Superior temporal gyrus (tissue), 1 donor: ENCODE data around the gene CRHR1.
"Not testable (repeated sequence)": the region's sequence is repeated elsewhere in the genome, so short reads cannot be mapped to it uniquely, and the experiment has no call there.

ENCODE experiments used
- DNase-seq: peaks from one replicate; pipeline ENCODE4 v3.0.0-alpha.2; 2016; ENCODE audit errors: extremely low spot score

The CRHR1 gene

DNA sequence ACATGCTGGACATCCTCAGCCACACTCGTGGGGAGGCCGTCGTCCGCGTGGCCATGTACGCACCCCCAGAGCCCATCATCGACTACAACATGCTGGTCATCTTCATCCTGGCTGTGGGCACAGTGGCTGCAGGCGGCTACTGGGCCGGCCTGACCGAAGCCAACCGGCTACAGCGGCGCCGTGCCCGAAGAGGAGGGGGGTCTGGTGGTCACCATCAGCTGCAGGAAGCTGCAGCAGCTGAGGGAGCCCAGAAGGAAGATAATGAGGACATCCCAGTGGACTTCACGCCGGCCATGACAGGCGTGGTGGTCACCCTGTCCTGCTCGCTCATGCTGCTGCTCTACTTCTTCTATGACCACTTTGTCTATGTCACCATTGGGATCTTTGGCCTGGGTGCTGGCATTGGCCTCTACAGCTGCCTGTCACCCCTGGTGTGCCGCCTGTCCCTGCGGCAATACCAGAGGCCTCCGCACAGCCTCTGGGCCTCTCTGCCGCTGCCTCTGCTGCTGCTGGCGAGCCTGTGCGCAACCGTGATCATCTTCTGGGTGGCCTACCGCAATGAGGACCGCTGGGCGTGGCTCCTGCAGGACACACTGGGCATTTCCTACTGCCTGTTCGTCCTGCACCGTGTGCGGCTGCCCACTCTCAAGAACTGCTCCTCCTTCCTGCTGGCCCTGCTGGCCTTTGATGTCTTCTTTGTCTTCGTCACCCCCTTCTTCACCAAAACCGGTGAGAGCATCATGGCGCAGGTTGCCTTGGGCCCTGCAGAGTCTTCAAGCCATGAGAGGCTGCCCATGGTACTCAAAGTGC lies 61.5 kb downstream of the CRHR1 start:
- DNase-seq = no peak

DNA sequence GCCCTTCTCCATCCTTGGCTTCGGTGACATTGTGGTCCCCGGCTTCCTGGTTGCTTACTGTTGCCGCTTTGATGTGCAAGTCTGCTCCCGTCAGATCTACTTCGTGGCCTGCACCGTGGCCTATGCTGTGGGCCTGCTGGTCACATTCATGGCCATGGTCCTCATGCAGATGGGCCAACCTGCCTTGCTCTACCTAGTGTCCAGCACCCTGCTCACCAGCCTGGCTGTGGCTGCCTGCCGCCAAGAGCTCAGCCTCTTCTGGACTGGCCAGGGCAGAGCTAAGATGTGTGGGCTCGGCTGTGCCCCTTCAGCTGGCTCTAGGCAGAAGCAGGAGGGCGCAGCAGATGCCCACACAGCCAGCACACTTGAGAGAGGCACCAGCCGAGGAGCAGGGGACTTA lies 62.1 kb downstream of the CRHR1 start:
- no peak for DNase-seq

DNA sequence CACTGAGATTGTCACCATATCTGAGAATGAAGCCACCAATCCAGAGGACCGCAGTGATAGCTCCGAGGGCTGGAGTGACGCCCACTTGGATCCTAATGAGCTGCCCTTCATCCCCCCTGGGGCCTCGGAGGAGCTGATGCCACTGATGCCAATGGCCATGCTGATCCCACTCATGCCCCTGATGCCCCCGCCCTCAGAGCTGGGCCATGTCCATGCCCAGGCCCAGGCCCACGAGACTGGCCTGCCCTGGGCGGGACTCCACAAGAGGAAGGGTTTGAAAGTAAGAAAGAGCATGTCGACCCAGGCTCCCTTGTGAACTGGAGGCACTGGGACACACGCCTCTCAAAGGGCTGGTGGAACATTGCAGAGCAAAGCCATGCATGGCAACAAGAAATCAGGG lies 62.5 kb downstream of the CRHR1 start:
- DNase-seq = no peak

DNA sequence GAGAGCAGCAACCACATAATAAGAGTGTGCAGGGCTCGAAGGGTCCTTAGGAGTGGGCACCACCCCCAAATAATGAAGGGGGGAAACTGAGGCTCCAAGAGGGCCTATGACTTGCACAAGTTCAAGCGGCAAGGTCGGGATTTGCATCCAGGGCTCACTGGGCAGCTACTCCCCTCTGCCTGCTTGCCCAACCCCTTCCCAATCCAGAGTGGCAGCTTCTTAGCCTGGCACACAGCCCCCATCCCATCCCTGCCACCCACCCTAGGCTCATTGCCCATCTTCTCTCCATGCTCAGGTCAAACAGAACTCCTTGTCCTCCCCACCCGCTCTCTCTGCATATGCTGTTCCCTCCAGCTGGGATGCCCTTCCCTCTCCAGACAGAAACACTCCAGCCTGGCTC lies 63.0 kb downstream of the CRHR1 start:
- no peak for DNase-seq

DNA sequence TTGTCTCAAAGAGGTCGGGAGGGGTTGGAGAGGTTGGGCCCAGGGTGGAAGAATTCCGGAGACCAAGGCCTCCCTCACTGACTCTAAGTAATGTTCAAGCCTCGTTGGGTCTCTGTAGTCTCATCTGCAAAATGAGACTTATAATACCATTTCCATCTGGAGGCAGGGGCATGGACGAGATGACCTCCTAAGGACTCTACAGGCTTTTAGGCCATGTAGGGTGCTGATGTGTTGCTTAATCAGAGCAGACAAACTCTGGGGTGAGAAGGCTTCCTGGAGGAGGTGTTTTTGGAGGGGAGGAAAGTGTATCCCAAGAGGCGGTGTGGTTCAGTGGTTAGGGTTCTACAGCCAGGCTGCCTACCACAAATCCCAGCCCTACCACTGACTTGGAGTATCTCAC lies 63.6 kb downstream of the CRHR1 start:
- DNase-seq = no peak

DNA sequence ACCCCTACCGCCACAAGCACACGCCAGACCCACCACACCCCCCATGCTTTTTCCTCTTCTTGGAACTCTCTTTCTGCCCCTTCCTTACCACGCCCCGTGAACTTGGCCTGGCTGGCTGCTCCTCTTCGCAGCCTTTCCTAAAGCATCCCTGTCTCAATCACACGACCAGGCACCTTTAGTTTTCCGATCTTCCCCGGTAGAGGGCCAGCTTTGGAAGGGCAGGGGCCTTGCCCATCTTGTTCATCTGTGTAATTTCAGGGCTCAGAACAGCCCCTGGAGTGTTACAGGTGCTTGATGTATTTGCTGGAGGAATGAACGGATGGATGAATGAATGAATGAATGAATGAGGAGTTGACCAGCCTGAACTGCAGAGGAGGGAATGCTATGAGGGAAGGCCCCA lies 64.3 kb downstream of the CRHR1 start:
- DNase-seq = no peak

DNA sequence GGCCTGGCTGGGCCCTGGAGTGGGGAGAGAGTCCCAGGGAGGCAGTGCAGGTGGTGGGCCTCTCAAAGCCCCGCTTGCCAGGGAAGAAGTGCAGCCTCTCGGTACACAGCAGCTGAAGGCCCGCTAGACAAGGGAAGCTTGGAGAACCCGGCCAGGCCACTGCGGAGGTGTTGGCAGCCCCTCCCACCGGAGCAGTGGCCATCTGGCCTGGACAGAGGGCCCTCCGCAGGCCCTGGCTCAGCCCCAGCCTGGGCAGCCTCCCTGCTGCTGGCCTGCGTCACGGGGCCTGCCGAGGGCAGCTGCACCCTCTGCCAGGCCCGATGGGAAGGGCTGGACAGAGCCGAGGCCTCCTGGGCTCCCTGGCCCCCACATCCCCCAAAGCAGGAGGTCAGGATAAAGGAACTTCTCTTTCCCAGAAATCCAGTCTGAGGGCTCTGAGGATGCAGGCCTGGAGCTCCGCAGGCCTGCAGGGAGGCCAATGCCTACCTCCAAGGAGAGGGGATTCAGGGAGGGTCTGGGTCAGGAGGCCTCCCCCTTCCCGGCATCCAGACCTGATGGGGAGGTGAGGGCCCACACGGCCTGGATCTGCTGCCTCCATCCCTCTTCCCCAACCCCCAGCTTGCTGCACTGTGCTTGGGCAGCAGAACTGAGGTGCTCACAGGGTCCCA lies 64.9 kb downstream of the CRHR1 start:
- DNase-seq = peak; percentile 76

DNA sequence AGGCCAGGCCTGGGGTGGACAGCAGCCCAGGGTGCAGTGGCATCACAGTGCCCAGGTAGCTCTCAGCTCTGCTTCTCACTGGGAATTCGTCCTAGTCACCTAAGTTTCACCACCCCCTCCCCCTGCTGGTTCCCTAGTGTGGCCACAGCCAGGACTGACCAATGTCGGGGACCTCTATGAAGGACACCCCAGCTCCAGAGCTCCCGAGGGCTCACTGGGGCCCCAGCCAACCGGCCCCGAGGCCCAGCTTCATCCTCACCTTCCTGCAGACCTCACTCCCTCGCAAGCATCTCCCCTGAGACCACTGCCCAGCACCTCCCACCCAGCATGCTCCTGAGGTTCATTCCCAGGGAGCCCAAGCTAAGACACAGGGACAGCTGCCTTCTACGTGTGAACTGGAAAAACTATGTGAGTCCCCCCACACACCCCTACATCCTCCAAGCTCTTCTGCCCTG lies 65.4 kb downstream of the CRHR1 start:
- no peak for DNase-seq

DNA sequence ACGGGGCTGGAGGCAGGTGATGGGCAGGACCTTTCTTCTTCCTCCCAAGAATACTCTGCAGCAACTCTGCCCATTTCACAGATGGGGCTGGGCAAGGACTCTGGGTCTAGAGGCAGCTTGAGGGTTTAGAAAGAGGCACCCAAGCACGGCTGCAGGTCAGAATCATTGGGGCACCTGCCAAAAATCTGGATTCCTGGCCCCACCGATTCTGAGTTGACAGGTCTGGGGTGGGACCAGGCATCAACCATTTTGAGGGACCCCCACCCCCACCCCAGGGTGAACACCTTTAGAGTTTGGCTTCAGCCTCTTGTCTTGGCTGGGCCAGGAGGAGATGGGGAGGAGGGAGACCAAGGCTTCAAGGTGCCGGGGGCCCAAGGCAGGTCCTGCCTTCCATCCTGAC lies 65.9 kb downstream of the CRHR1 start:
- no peak for DNase-seq

DNA sequence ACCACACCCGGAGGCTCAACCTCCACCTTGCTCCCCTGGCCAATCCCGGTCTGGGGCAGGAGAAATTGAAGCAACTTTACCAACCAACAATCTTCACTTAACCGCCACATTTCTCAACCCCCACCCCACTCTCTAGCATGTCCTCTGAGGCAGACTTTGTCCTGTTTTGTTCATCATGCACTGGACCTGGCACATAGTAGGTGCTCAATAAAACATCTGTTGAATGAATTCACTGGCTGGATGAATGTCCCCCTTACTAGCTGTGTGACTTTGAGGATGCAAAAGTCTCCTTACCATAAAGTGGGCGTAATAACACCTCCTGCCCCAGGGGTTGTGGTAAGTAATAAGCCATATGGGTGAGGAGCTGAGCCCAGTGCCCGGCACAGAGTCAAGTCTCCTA lies 66.3 kb downstream of the CRHR1 start:
- DNase-seq = no peak

DNA sequence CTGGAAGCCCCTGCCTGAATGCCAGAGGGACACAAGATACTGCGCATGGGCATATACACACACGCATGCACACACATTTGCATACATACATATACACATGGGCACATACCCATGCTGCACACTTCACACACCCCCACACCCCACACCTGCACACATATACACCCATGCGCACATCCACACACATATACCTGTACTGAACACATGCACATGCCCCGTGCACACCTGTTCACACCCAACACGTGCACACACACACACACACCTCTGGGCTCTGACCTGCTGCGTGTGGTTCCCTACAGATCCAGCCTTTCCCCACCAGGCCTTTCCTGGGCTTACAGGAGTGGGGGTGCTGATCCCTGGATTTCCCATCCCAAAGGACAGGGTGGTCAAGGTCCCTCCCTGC lies 66.9 kb downstream of the CRHR1 start:
- DNase-seq = no peak

DNA sequence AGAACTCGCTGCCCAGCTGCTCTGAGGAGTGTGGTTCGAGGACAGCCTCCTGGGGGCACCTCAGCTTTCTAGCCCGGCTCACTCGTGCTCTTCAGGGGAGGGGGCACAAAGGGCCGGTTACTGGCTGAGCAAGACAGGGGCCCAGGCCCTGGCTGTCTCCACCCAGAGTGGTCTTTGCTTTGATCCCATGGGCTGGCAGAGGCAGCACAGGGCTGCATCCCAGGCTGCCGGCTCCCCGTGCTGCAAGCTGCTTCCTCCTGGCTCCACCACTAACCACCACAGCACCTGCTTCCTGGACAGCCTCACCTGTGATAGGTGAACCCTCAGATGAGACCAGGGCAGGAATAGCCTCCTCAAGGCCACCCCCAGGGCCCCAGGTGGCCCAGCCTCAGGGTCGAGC lies 67.3 kb downstream of the CRHR1 start:
- DNase-seq = no peak

DNA sequence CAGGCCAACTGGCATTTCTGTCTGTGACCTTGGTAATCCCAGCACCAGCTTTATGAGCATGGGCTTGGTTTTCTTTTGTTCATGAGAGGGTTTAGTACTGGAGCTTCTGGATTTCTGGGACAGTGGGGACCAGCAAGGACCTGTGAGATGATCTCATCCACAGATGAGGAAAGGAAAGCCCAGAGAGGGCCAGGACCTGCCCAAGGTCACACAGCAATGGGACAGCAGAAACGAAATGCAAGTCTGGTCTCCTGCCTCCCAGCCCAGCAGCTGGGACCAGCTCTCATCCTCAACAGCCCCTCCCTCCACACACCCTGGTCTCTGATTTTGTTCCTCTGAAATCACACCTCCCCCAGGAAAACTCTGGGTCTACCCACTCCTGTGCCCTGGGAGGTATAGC lies 67.8 kb downstream of the CRHR1 start:
- DNase-seq = no peak

DNA sequence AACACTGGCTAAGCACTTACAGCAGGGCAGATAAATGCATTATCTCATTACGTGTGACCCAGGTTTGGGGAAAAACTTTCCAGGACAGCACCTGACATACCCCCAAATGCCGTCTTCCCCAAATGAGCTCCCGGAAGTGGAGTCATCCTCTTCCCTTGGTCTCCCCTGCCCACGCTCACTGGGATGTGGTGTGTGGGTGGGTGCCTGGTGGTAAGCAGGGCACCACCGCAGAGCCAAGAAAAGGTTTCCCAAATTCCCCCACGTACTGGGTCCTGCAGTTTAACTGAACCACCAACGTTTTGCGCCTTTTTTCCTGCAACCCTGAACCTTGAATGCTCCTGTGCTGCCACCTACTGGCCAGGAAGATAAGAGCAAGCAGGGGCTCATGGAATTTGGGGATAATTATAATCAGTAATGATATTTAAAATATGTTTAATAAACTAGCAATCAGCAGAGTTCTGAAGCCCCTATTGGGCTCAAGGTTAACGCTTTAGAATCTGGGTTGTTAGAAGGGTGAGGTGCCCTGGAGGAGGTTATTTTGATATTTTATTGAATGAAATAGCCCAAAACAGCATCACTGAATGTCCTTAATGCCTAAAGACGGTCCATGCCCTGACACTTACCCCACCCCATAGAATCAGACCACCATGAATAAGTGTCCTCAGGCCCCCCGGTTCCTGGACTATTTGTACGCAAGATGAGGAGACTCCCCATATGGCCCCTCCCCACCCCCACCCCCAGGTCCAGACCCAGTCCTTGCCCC lies 68.6 kb downstream of the CRHR1 start:
- DNase-seq = peak; percentile 90

DNA sequence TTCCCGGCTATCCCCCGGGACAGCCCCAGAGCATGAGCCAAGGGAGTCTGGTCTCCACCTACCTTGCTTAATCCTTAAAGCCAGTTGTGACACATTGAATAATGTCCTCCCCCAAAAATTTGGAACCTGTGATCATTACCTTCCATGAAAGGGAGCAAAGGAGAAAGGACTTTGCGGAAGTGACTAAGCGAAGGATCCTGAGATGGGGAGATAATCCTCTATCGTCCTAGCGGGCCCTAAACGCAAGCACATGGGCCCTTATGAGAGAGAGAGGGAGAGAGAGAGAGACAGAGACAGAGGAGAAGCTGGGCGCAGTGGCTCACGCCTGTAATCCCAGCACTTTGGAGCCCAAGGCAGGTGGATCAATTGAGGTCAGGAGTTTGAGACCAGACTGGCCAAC lies 70.1 kb downstream of the CRHR1 start:
- DNase-seq = no peak

DNA sequence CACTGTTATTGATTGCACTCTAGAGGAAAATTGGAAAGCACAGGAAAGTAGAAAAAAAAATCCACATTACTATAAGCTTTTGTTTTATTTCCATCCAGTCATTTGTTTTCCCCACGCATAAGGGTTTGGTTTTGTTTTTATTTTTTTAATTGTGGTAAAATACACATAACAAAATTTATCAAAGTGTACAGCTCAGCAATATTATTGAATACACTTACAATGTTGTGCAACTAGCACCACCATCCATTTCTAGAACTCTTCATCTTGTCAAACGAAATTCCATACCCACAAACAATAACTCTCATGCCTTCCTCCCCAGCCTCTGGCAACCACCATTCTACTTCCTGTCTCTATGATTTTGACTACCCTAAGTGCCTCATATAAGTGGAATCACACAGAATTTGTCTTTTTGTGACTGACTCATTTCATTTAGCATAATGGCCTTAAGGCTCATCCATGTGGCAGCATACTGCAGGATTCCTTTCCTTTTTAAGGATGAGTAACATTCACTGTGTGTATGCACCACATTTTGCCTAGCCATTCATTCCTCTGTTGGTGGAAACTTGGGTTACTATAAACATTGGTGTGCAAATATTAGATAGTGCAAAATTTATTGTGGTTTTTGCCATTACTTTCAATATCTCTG lies 71.7 kb downstream of the CRHR1 start:
- no peak for DNase-seq

DNA sequence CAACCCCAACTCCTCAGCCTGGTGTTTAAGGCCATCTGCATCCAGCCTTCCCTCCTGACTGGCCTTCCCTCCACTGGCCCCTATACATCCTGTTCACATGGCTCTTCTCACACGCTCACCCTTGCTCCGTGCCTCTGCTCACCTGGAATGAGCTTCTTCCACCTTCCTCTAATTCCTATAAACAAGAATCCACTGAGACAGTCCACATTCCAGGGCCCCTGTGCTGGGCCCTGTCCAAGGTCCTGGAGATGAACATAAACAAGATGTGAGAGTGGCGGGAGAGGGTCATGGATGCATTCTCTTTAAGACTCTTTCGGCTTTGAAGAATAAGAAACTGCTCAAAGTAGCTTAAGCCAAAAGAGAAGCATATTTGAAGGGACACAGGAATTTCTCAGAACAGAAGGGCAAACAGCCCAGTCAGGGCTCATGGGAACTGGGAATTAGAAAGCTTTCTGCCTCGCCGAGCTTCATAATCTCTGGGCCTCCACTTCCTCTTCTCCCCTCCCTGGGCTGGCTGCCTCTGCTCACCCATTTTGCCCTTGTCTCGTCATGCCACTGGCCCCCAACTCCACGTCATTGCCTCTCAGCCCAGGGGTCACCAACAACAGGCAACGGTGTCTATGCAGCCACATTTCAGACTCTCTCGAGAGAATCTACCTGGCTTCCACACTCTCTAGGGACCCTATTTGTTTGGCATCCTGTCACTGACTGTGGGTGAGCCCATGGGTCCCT lies 74.0 kb downstream of the CRHR1 start:
- no peak for DNase-seq

DNA sequence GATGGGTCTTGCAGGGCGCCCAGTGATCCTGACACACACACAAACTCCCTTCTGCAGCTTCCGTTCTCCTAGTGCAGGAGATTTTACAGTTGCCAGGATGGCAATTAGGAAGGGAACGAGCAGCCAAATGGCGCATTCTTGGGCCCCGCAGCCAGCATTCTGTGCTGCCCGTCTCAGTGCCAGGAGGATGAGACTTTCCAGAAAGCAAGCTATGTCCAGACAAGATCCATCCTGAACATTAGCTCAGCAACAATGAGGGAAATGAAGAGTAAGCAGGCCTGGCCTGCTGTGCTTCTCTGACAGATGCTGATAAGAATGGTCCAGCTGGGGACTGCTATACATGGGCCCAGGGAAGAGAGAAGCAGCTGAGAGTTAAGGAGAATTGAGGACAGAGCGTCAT lies 77.0 kb downstream of the CRHR1 start:
- DNase-seq = peak; percentile 22

DNA sequence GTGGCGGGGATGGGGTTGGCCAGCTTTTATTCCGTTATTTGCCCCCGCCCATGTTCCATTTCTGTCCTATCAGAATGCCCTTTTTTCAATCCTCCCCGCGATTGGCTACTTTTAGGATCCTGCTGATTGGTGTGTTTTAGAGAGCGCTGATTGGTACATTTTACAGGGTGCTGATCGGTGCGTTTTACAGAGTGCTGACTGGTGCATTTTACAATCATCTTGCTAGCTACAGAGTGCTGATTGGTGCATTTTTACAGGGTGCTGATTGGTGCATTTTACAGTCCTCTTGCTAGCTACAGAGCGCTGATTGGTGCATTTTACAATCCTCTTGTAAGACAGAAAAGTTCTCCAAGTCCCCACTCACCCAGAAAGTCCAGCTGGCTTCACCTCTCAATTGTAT lies 78.0 kb downstream of the CRHR1 start:
- not testable (repeated sequence) for DNase-seq

DNA sequence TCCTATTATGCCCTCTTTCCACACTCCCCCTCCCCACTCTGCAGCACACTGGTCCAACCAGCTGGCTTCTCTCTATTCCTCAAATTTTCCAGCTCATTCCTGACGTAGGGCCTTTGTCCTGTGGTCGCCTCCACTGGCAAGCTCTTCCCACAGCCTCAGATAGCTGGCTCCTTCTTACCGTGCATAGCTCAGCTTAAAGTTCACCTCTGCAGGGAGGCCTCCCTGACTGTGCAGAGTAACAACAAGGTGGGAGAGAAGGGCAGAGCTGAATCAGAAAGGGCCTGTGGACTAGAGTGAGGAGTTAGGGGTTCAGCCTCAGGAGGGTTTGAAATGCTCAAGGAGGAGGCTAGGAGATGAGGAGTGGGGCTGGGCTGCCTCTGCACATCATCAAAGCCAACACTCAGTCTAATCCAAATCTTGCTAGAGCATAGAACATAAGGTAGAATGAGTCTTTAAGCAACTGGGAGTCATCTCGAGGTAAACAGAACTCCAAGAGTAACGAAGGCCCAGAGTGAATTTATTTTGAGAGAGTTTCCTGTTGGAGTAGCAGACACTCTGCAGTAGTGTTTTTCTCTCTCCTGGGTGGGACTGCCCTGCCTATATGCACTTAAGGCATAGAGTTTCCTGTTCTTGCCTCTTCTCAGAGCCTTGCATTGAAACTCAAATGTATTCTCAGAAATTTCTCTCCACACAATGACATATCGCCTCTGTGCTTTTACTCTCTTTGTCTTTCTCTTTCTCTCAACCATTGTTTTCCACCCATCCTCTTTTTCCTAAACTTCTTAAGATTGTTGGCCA lies 79.9 kb downstream of the CRHR1 start:
- DNase-seq = no peak

DNA sequence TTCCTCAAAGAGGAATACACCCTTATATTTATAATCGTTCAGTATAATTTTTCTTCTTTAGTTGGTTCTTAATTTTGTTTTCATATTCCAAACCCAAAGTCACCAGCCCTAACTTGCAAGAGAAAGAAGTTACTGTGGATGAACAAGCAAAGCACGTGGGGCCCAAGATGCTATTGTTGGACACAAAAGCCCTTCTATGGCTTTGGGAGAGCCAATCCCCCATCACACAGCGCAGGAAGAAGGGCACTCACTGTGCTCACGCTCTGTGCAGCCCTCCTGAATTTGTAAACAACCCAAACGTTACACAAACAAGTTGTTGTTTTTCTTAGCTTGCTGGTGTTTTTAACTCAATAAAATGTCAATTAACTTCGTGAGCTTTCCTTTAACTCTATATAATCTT lies 83.1 kb downstream of the CRHR1 start:
- peak; percentile 95 for DNase-seq
